Gastrocnemius medialis (tissue), 4 donors: Measurements from ENCODE around the gene MTHFD2. TPM values are rescaled to one million over a fixed set of nuclear protein-coding genes. Genes with fewer than 3 reads are reported as not detected.

ENCODE experiments used
- ATAC-seq, 2 donors: fragments of 150-250 bp; one replicate each; pipeline ENCODE4 v1.9.1; 2016
- DNase-seq, 2 donors: peaks; one replicate each; pipeline ENCODE4 v3.0.0-alpha.2; 2019
- H3K27ac ChIP-seq, 4 donors: fragments of 200-600 bp; sonication (generic); 1 replicate in 1 of 4; 2 replicates in 3 of 4; pipeline ENCODE4 v1.5.1; 2016 to 2018; ENCODE audit warnings: mild to moderate bottlenecking in 2 of 4, moderate library complexity in 1 of 4
- H3K27me3 ChIP-seq, 3 donors: fragments of 200-600 bp; sonication (generic) in 2 of 3; 1 replicate in 1 of 3; 2 replicates in 2 of 3; pipeline versions ENCODE4 v1.5.1 to v1.6.0; 2016 to 2019; ENCODE audit warnings: mild to moderate bottlenecking in 1 of 3, moderate library complexity in 1 of 3
- H3K36me3 ChIP-seq, 2 donors: fragments of 200-600 bp; sonication (generic) in 1 of 2; one replicate each; pipeline ENCODE4 v1.5.1; 2017 to 2018
- H3K4me1 ChIP-seq, 2 donors: fragments of 200-600 bp; sonication (generic) in 1 of 2; one replicate each; pipeline ENCODE4 v1.5.1; 2016 to 2017; ENCODE audit warnings: mild to moderate bottlenecking in 2 of 2
- H3K4me3 ChIP-seq, 4 donors: fragments of 200-600 bp; sonication (generic) in 3 of 4; 1 replicate in 1 of 4; 2 replicates in 3 of 4; pipeline ENCODE4 v1.5.1; 2016 to 2019; ENCODE audit warnings: mild to moderate bottlenecking in 2 of 4
- H3K9me3 ChIP-seq, 3 donors: fragments of 200-600 bp; sonication (generic) in 2 of 3; 1 replicate in 1 of 3; 2 replicates in 2 of 3; pipeline ENCODE4 v1.5.1; 2016 to 2019
- CTCF ChIP-seq, 5 experiments: fragments of 450-650 bp in 3 of 5; fragments of 200-600 bp in 2 of 5; sonication (generic) in 2 of 5; IDR thresholded peaks in 4 of 5; conservative IDR thresholded peaks in 1 of 5; 1 replicate in 4 of 5; 2 replicates in 1 of 5; pipeline ENCODE4 v1.5.1; 2016 to 2019; ENCODE audit warnings: antibody characterized with exemption in 5 of 5, mild to moderate bottlenecking in 3 of 5, moderate library complexity in 3 of 5
- POLR2A ChIP-seq, 2 donors: fragments of 450-650 bp; IDR thresholded peaks; one replicate each; pipeline ENCODE4 v1.6.1; 2017; ENCODE audit warnings: antibody characterized with exemption in 2 of 2, mild to moderate bottlenecking in 2 of 2, moderate library complexity in 2 of 2
- in situ Hi-C, 4 donors: fragments of 200-750 bp; cut with MboI; loops; one replicate each; pipeline versions ENCODE4 v1.15.0 to v1.8.0; 2017; ENCODE audit warnings: low sequenced_read_pairs in 4 of 4
- intact Hi-C: fragments of 100-400 bp; cut with DNase I; formaldehyde crosslinking; loops from one replicate; pipeline ENCODE4 v1.15.1; 2023; ENCODE audit warnings: low total_unique reads
- total RNA-seq, 4 donors: library from RNA; depleted of rRNA; stranded (reverse); fragments of >200 nt; gene quantifications; one replicate each; pipeline versions ENCODE4 v1.1.0 to v1.2.3, GENCODE V29; 2016

MTHFD2 gene
- total RNA-seq, 4 donors from 2014 or later = 29.0 to 53.5 (median 32.5) TPM

GRCh38 chr2:74259733-74260132 lies 61.3 kb downstream of the MTHFD2 start:
- intact Hi-C loops (loop anchor here (10.0 kb wide), 1 partner anchor 435 kb away; the partner anchor contains the start of gene STAMBP), in situ Hi-C loops (no loop called here)
- H3K9me3 ChIP-seq = no peaks in the 10 kb centered on the region
- H3K4me1 ChIP-seq = no peaks in the 10 kb centered on the region
- no peak for ATAC-seq
- DNase-seq = no peak
- no peaks in the 10 kb centered on the region for H3K36me3 ChIP-seq
- H3K4me3 ChIP-seq = no peak overlapping the region
- no peaks in the 10 kb centered on the region for H3K27me3 ChIP-seq
- TF ChIP-seq CTCF (IDR thresholded peaks at IDR 0.05 in 4 of 5, conservative IDR thresholded peaks at IDR 0.05 in 1 of 5) (no peak), POLR2A (IDR thresholded peaks at IDR 0.05) (no peak)
- H3K27ac ChIP-seq = no peak overlapping the region

GRCh38 chr2:74260495-74260894 lies 62.1 kb downstream of the MTHFD2 start:
- no peaks in the 10 kb centered on the region for H3K36me3 ChIP-seq
- TF ChIP-seq CTCF (IDR thresholded peaks at IDR 0.05 in 4 of 5, conservative IDR thresholded peaks at IDR 0.05 in 1 of 5) = no peak
- no peak for TF ChIP-seq POLR2A (IDR thresholded peaks at IDR 0.05)
- ATAC-seq (no peak), DNase-seq (no peak)
- intact Hi-C loops = no loop called here
- no peaks in the 10 kb centered on the region for H3K4me1 ChIP-seq
- in situ Hi-C loops = no loop called here
- H3K27me3 ChIP-seq = no peaks in the 10 kb centered on the region
- no peak overlapping the region for H3K4me3 ChIP-seq
- H3K9me3 ChIP-seq = no peaks in the 10 kb centered on the region
- no peak overlapping the region for H3K27ac ChIP-seq

GRCh38 chr2:74261204-74261864 lies 62.9 kb downstream of the MTHFD2 start:
- no peak overlapping the region for H3K4me3 ChIP-seq
- intact Hi-C loops (no loop called here), in situ Hi-C loops (no loop called here)
- H3K9me3 ChIP-seq = no peaks in the 10 kb centered on the region
- no peaks in the 10 kb centered on the region for H3K27me3 ChIP-seq
- DNase-seq (no peak), ATAC-seq (no peak)
- no peaks in the 10 kb centered on the region for H3K36me3 ChIP-seq
- no peaks in the 10 kb centered on the region for H3K4me1 ChIP-seq
- no peak overlapping the region for H3K27ac ChIP-seq
- TF ChIP-seq POLR2A (IDR thresholded peaks at IDR 0.05) (no peak), CTCF (IDR thresholded peaks at IDR 0.05 in 4 of 5, conservative IDR thresholded peaks at IDR 0.05 in 1 of 5) (peak in 2 of 5 experiments; percentile 27 to 49)

GRCh38 chr2:74262681-74263080 lies 64.3 kb downstream of the MTHFD2 start:
- Histone ChIP-seq H3K9me3 (no peaks in the 10 kb centered on the region), H3K27me3 (no peaks in the 10 kb centered on the region), H3K4me3 (no peak overlapping the region), H3K4me1 (no peaks in the 10 kb centered on the region), H3K27ac (no peak overlapping the region), H3K36me3 (no peaks in the 10 kb centered on the region)
- in situ Hi-C loops = no loop called here
- DNase-seq (no peak), ATAC-seq (no peak)
- TF ChIP-seq CTCF (IDR thresholded peaks at IDR 0.05 in 4 of 5, conservative IDR thresholded peaks at IDR 0.05 in 1 of 5) = no peak
- no peak for TF ChIP-seq POLR2A (IDR thresholded peaks at IDR 0.05)
- intact Hi-C loops = no loop called here

- no peak for TF ChIP-seq CTCF (IDR thresholded peaks at IDR 0.05 in 4 of 5, conservative IDR thresholded peaks at IDR 0.05 in 1 of 5)
- TF ChIP-seq POLR2A (IDR thresholded peaks at IDR 0.05) = no peak
- intact Hi-C loops (no loop called here), in situ Hi-C loops (no loop called here)
- H3K27me3 ChIP-seq = no peaks in the 10 kb centered on the region
- H3K27ac ChIP-seq = no peak overlapping the region
- H3K36me3 ChIP-seq = no peaks in the 10 kb centered on the region
- H3K4me3 ChIP-seq = no peak overlapping the region
- no peaks in the 10 kb centered on the region for H3K9me3 ChIP-seq
- ATAC-seq (no peak), DNase-seq (no peak)
- H3K4me1 ChIP-seq = no peaks in the 10 kb centered on the region
Measured at GRCh38 chr2:74264281-74264680, 65.9 kb downstream of the MTHFD2 start.
